A549 (cell line): ENCODE results near the gene SHISAL1. TPM values are rescaled to one million over a fixed set of nuclear protein-coding genes. Genes with fewer than 3 reads are reported as not detected.

Experiments
- ATAC-seq, 2 experiments: fragments of 200-7000 bp in 1 of 2; fragments of >200 bp in 1 of 2; cut with Nextera tagmentation in 1 of 2; cut with Tn5 transposase in 1 of 2; 3 replicates each; pipeline versions ENCODE4 v1.8.0 to v1.9.1; 2018 to 2020; ENCODE audit warnings: mild to moderate bottlenecking in 1 of 2, moderate library complexity in 1 of 2
- CTCF ChIA-PET: fragments of 300-600 bp; sonication (Branson Sonifier 250); formaldehyde crosslinking; extraction: SDS; loops from one replicate; lab custom pipeline; 2021; ENCODE audit warnings: antibody characterized with exemption, inconsistent platforms; lab: Yijun Ruan, JAX
- POLR2A ChIA-PET: fragments of 350-600 bp; formaldehyde crosslinking; extraction: SDS; loops from one replicate; lab custom pipeline; 2021; ENCODE audit warnings: antibody characterized with exemption, inconsistent platforms; lab: Yijun Ruan, JAX
- DNase-seq, 2 experiments: peaks; one replicate each; pipeline versions ENCODE4 v3.0.0 to v3.0.0-alpha.2; 2011 to 2016; ENCODE audit warnings: low read depth in 1 of 2, low spot score in 1 of 2
- FAIRE-seq: peaks from 2 replicates; lab custom pipeline; 2011; peaks lifted over from hg19 to GRCh38; lab: Jason Lieb, UNC
- H3K27ac ChIP-seq, 2 experiments: fragments of >200 bp; sonication (Bioruptor Twin); formaldehyde crosslinking; 3 replicates each; pipeline ENCODE4 v1.5.1; 2016 to 2017
- H3K4me1 ChIP-seq: fragments of >200 bp; sonication (Bioruptor Twin); formaldehyde crosslinking; 3 replicates; pipeline ENCODE4 v1.6.1; 2016
- H3K4me2 ChIP-seq: fragments of >200 bp; sonication (Bioruptor Twin); formaldehyde crosslinking; 3 replicates; pipeline ENCODE4 v1.6.1; 2016
- H3K4me3 ChIP-seq: fragments of >200 bp; sonication (Bioruptor Twin); formaldehyde crosslinking; 3 replicates; pipeline ENCODE4 v1.5.1; 2016
- H3K9me3 ChIP-seq: fragments of >200 bp; sonication (Bioruptor Twin); formaldehyde crosslinking; 3 replicates; pipeline ENCODE4 v1.6.1; 2016
- CHD4 ChIP-seq: fragments of 200-600 bp; sonication (generic); IDR thresholded peaks from 2 replicates; pipeline ENCODE4 v1.6.1; 2016; ENCODE audit warnings: antibody characterized with exemption, mild to moderate bottlenecking, borderline replicate concordance
- EHF ChIP-seq: fragments of 250-450 bp; sonication (Bioruptor Pico); IDR thresholded peaks from 2 replicates; pipeline ENCODE4 v1.5.0; 2020; ENCODE audit warnings: mild to moderate bottlenecking
- EHMT2 ChIP-seq: fragments of 200-600 bp; sonication (generic); IDR thresholded peaks from 2 replicates; pipeline ENCODE4 v1.6.1; 2016; ENCODE audit warnings: antibody characterized with exemption, low read depth, mild to moderate bottlenecking, moderate library complexity
- ELK1 ChIP-seq: fragments of 150-350 bp; IDR thresholded peaks from 2 replicates; pipeline ENCODE4 v1.6.1; 2014; ENCODE audit warnings: low read depth, mild to moderate bottlenecking, low read length
- EP300 ChIP-seq, 2 experiments: fragments of >200 bp; sonication (Bioruptor Twin); formaldehyde crosslinking; IDR thresholded peaks; 2 replicates in 1 of 2; 3 replicates in 1 of 2; pipeline ENCODE4 v1.6.1; 2016 to 2017
- FOSB ChIP-seq: fragments of 250-450 bp; sonication (Bioruptor Pico); IDR thresholded peaks from 2 replicates; pipeline ENCODE4 v1.5.0; 2020; ENCODE audit warnings: mild to moderate bottlenecking, moderate library complexity
- FOSL2 ChIP-seq, 2 experiments: fragments of 450-650 bp in 1 of 2; fragments of >200 bp in 1 of 2; sonication (Bioruptor Twin) in 1 of 2; formaldehyde crosslinking; IDR thresholded peaks; 2 replicates each; pipeline versions ENCODE4 v1.5.0 to v1.6.1; 2016 to 2020; ENCODE audit warnings: mild to moderate bottlenecking in 1 of 2, moderate library complexity in 1 of 2
- FOXS1 ChIP-seq: fragments of 250-450 bp; sonication (Bioruptor Pico); IDR thresholded peaks from 2 replicates; pipeline ENCODE4 v1.5.0; 2020; ENCODE audit warnings: mild to moderate bottlenecking, moderate library complexity
- GATA3 ChIP-seq: IDR thresholded peaks from 2 replicates; pipeline ENCODE4 v1.6.1; 2012; ENCODE audit warnings: borderline replicate concordance
- HOXA7 ChIP-seq: fragments of 250-450 bp; sonication (Bioruptor Pico); IDR thresholded peaks from 2 replicates; pipeline ENCODE4 v1.5.0; 2020; ENCODE audit warnings: mild to moderate bottlenecking, moderate library complexity
- KDM1A ChIP-seq: fragments of 200-600 bp; sonication (generic); IDR thresholded peaks from 2 replicates; pipeline ENCODE4 v1.6.1; 2016; ENCODE audit warnings: low read depth, mild to moderate bottlenecking
- NFE2L2 ChIP-seq: fragments of 150-350 bp; conservative IDR thresholded peaks from 2 replicates; pipeline ENCODE4 v1.6.1; 2014; ENCODE audit warnings: low read length
- RARB ChIP-seq: fragments of 250-450 bp; sonication (Bioruptor Pico); IDR thresholded peaks from 2 replicates; pipeline ENCODE4 v1.8.0; 2021; ENCODE audit warnings: mild to moderate bottlenecking, moderate library complexity
- REST ChIP-seq: fragments of 200-600 bp; sonication (generic); IDR thresholded peaks from 2 replicates; pipeline ENCODE4 v1.6.1; 2016; ENCODE audit warnings: antibody characterized with exemption, mild to moderate bottlenecking, moderate library complexity
- RFX5 ChIP-seq: fragments of 450-650 bp; IDR thresholded peaks from 2 replicates; pipeline ENCODE4 v1.7.1; 2014; ENCODE audit warnings: antibody characterized with exemption, mild to moderate bottlenecking, moderate library complexity
- TFCP2L1 ChIP-seq: fragments of 250-450 bp; sonication (Bioruptor Pico); IDR thresholded peaks from 2 replicates; pipeline ENCODE4 v1.5.0; 2021; ENCODE audit warnings: mild to moderate bottlenecking
- TP53 ChIP-seq: fragments of 250-450 bp; sonication (Bioruptor Pico); IDR thresholded peaks from 2 replicates; pipeline ENCODE4 v1.5.0; 2021; ENCODE audit warnings: mild to moderate bottlenecking, moderate library complexity
- ZFP36 ChIP-seq: fragments of 450-650 bp; IDR thresholded peaks from 2 replicates; pipeline ENCODE4 v1.6.1; 2014; ENCODE audit warnings: borderline replicate concordance; ENCODE audit not compliant: partially characterized antibody
- WGBS: methylation state at CpG from one replicate; pipeline ENCODE4 v1.1.6; 2017; ENCODE audit errors: missing lambda C conversion rate; 5-methylcytosine and 5-hydroxymethylcytosine counted together
- polyA plus RNA-seq, 4 experiments: library from polyadenylated mRNA; depleted of rRNA in 3 of 4; stranded (reverse); fragments of >200 nt; fragmentation: RNase III in 1 of 4; extraction: RNeasy Plus Mini Kit Qiagen cat#74134 plus additional on column Dnase treatment in 1 of 4; gene quantifications; 2 replicates in 3 of 4; 3 replicates in 1 of 4; pipeline ENCODE4 v1.2.3, GENCODE V29; 2011 to 2017
- TF ChIP-seq, protein P1 (sequence below): IDR thresholded peaks from 2 replicates; pipeline ENCODE4 v1.6.1; 2012

The SHISAL1 gene
- polyA plus RNA-seq, 2 of the 4 experiments (the other 2 are of a cell fraction), result 0.61 to 1.9 TPM

GRCh38 chr22:44357966-44358465 is 45.3 kb upstream of the SHISAL1 start:
- Histone ChIP-seq H3K4me1 (peaks cover 35% of the 10 kb centered on the region), H3K4me2 (no peak overlapping the region), H3K9me3 (no peaks in the 10 kb centered on the region), H3K27ac (peak overlapping the region in 1 of 2 experiments; percentile 98; a peak in 2 of 6 replicates), H3K4me3 (no peak overlapping the region)
- DNase-seq (no peak), ATAC-seq (no peak), FAIRE-seq (no peak)
- 91% methylated on average over 19 of the region's 19 CpGs for WGBS
- TF ChIP-seq FOSB (no peak), RFX5 (no peak), TFCP2L1 (CRISPR knock-in tag) (no peak), EHF (CRISPR knock-in tag) (no peak), NFE2L2 (no peak), EHMT2 (no peak), KDM1A (no peak), CHD4 (no peak), ELK1 (no peak), RARB (CRISPR knock-in tag) (no peak), GATA3 (no peak), TP53 (CRISPR knock-in tag) (no peak), HOXA7 (CRISPR knock-in tag) (no peak), FOSL2 (IDR thresholded peaks at IDR 0.05) (no peak), FOSL2 (CRISPR knock-in tag; IDR thresholded peaks at IDR 0.05) (no peak), REST (no peak), EP300 (IDR thresholded peaks at IDR 0.05) (no peak)
- TF ChIP-seq, protein P1, sequence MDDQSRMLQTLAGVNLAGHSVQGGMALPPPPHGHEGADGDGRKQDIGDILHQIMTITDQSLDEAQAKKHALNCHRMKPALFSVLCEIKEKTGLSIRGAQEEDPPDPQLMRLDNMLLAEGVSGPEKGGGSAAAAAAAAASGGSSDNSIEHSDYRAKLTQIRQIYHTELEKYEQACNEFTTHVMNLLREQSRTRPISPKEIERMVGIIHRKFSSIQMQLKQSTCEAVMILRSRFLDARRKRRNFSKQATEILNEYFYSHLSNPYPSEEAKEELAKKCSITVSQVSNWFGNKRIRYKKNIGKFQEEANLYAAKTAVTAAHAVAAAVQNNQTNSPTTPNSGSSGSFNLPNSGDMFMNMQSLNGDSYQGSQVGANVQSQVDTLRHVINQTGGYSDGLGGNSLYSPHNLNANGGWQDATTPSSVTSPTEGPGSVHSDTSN, result no peak
- POLR2A ChIA-PET, result no interaction called here
- CTCF ChIA-PET, result interaction anchor here (1.0 to 1.2 kb wide), 2 partner anchors 29 to 91 kb away, joined by 3 read pairs; no protein-coding TSS in a partner anchor

DNA sequence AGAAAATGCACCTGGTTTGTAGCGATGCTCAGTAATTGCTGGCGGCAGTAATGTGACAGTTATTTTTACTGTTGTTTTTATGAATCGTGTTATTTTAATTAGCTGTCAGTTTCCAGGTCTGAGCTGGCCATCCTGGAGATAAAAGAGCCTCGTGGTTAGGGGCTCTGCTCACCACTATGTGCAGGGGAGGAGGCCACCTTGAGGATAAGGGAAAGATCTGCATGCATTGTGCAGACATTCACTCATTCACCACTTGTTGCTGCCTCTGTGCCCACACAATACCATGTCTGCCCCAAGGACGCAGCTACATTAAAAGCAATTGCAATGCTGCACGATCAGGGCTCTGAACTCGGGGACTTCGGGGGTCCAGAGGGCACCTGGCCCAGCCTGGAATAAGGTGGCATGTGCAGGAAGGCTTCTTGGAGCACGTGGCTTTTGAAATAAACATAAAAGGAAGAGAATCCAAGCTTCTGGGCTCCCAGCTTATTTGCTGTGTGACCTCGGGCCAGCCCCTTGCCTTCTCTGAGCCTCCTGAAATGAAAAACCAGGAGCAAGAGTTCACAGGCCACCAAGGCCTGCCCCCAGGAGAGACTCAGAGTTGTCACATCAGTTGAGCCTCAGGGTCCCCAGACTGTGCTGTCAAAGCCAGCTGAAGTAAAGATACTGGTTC is 44.7 kb upstream of the SHISAL1 start:
- H3K4me2 ChIP-seq, result no peak overlapping the region
- peaks cover 30% of the 10 kb centered on the region for H3K4me1 ChIP-seq
- DNase-seq (no peak), FAIRE-seq (no peak), ATAC-seq (no peak)
- ChIA-PET CTCF (interaction anchor here (0.6 to 1.2 kb wide), 4 partner anchors 28 to 162 kb away, joined by 3 read pairs; no protein-coding TSS in a partner anchor), POLR2A (no interaction called here)
- H3K4me3 ChIP-seq, result no peak overlapping the region
- 40% methylated on average over 10 of the region's 10 CpGs for WGBS
- no peaks in the 10 kb centered on the region for H3K9me3 ChIP-seq
- TF ChIP-seq ZFP36 (peak; percentile 72), FOXS1 (CRISPR knock-in tag) (no peak)
- peak overlapping the region in 1 of 2 experiments; percentile 98; a peak in 1 of 6 replicates for H3K27ac ChIP-seq
